ENCODE data around the gene GLYR1.

DNA sequence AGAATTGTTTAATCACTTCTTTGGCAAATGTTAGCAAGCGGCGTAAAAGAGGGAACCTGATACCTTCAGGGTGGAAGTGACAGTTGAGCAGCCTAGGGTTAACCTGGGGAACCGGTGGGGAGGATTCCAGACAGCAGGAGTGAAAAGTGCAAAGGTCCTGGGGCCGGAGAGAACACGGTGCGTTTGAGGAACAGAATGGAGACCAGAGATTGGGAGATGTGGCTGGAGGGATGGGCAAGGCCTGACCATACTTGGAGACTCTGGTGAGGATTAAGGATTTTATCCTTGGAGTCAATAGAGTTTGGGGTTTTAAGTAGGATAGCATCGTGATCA is 77.8 kb downstream of the GLYR1 start:
- TF ChIP-seq, protein P1, sequence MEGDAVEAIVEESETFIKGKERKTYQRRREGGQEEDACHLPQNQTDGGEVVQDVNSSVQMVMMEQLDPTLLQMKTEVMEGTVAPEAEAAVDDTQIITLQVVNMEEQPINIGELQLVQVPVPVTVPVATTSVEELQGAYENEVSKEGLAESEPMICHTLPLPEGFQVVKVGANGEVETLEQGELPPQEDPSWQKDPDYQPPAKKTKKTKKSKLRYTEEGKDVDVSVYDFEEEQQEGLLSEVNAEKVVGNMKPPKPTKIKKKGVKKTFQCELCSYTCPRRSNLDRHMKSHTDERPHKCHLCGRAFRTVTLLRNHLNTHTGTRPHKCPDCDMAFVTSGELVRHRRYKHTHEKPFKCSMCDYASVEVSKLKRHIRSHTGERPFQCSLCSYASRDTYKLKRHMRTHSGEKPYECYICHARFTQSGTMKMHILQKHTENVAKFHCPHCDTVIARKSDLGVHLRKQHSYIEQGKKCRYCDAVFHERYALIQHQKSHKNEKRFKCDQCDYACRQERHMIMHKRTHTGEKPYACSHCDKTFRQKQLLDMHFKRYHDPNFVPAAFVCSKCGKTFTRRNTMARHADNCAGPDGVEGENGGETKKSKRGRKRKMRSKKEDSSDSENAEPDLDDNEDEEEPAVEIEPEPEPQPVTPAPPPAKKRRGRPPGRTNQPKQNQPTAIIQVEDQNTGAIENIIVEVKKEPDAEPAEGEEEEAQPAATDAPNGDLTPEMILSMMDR (IDR thresholded peaks at IDR 0.05), result no peak
- TF ChIP-seq POLR2A (IDR thresholded peaks at IDR 0.05; ENCODE audit: low read depth), result no peak

Data from esophagus muscularis mucosa (tissue), 3 donors.